ENCODE data around the gene FURIN. TPM values are rescaled to one million over a fixed set of nuclear protein-coding genes. Genes with fewer than 3 reads are reported as not detected.
"Not testable (repeated sequence)": the region's sequence is repeated elsewhere in the genome, so short reads cannot be mapped to it uniquely, and the experiment has no call there.

The FURIN gene
- total RNA-seq, 1 donor from 2014 or later: 22.9 TPM

DNA sequence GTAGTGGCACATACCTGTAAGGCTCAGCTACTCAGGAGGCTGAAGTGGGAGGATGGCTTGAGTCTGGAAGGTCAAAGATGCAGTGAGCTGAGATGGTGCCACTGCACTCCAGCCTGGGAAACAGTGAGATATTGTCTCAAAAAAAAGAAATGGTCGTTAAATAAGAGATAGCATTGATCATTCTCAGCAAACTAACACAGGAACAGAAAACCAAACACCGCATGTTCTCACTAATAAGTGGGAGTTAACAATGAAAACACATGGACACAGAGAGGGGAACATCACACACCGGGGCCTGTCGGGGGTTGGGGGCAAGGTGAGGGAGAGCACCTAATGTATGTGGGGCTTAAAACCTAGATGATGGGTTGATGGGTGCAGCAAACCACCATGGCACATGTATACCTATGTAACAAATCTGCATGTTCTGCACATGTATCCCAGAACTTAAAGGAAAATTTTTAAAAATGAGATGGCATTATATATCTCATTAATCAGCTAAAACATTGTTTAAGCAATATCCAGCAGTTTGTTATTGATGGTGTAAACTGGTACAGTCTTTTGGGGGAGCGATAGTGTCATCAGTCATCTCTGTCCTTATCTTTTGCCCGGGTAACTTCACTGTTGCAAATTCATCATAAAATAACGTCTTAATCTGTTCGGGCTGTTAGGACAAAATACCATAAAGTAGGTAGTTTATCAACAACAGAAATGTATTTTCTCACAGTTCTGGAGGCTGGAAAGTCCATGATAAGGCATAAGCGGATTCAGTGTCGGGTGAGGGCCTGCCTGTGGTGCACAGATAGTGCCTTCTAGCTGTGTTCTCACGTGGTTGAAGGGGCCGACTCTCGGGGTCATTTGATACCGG lies 33.0 kb downstream of the FURIN start:
- peak; percentile 25 for DNase-seq (ENCODE audit: low spot score)

DNA sequence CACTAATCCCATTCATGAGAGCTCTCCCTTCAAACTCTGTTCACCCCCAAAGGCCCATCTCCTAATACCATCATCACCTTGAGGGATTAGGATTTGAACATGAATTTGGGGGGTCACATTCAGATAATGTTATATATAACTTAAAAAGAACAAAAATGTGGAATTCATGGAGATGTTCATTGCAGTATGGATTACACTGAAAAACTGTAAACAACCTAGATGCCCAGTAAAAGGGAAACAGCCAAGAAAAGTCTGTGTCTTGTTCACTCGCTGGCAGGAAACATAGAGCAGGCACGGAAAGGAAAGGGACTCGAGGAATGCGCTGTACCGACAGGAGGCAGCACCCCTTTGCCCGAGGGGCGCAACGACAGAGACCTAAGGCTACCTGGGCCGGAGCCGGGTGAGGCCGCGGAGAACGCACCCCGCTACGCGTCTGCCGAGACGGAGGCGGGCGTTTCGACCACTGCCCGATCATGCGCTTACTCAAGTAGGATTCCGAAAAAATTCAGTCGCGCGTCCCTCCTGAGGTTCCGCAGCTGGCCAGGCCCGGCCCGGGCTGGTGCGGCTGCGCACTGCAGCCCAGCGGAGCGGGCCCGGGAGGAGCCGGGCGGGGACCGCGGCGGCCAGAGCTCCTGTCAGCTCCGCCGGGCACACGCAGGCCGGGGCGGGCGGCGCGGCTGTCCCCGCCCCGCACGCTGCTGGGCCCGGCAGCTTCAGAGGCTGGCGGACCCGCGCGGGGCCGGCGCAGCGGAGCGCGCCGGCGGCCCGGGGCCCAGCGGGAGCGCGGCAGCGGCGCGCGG lies 33.9 kb downstream of the FURIN start:
- peak; percentile 90 for DNase-seq (ENCODE audit: low spot score)

DNA sequence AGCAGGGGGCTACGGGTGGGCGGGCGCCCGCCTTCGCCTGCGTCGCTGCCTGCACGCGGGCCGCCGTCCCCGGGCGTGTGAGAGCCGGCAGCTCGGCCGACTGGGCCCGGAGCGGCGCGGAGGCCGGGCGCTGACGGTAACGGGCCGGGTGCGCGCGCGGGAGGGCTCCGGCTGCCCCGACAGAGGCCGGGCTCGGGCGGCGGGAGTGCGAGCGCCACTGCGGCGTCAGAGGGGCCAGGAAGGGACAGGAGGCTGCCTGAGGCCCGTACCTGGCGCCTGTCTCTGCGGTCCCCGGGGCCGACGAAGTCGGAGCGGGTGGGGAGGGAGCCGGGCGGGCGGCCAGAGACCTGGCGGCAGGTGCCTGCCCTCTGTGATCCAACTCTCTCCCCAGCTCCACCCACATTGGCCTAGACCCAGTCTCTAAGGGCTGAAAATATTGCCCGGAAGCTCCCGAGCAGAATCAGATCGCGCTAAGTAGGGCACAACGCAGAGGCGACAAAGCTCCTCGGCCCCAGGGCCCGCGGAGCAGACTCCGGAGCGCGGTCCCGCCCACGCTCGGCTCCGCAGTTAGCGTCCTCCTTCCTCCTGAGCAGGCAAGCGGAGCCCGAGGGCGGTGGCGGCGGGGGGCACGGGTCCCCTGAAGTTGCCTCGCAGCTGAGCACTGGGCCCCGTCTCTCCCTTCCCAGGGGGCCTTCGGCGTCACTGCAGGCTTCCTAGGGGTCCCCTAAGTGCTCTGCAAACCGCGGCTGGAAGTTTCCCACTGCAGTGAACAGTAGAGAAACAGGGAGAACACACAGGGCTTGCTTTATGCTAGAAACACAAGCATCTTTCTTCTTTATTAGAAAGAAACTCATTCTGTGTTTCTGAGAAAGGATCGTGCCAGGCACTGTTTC lies 34.7 kb downstream of the FURIN start, which contains the start of gene MAN2A2:
Gene MAN2A2, plus strand, starts transcription at position 463 of the 893 bp plus-strand sequence. CDS start 906 bp downstream, outside the sequence.
- peak; percentile 60 for DNase-seq (ENCODE audit: low spot score)

DNA sequence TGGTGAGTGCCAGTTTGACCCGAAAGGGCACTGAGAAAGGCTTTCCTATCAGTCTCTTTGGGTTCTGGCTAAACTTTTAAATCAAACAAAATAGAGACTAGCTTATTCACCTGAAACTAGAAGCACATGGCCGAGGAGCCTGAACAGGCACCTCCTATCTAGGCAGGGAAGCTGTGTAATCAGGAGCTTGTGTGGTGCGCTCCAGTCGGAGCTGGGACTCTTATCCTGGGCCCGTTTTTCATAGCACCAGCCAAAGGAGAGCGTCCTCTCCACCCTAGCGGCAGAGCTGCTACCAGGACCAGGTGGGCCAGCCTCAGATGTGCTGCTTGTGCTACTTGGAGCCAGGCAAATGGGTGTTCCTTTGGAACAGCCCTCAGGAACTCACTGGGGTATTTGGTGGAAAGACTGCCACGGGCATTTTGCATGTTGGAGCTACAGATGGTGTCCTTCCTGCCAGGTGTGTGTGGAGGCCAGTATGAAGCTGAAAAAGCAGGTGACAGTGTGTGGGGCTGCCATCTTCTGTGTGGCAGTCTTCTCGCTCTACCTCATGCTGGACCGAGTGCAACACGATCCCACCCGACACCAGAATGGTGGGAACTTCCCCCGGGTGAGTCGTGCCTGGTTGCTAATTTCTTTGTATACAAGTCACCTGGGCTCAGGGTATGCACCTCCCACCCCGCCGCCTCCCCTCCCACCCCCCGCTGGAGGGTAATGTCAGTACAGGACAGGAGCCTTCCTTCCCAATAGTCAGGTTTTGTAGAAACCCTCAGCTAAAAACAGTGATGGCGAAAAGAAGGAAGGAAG lies 35.5 kb downstream of the FURIN start:
- DNase-seq (ENCODE audit: low spot score): no peak

DNA sequence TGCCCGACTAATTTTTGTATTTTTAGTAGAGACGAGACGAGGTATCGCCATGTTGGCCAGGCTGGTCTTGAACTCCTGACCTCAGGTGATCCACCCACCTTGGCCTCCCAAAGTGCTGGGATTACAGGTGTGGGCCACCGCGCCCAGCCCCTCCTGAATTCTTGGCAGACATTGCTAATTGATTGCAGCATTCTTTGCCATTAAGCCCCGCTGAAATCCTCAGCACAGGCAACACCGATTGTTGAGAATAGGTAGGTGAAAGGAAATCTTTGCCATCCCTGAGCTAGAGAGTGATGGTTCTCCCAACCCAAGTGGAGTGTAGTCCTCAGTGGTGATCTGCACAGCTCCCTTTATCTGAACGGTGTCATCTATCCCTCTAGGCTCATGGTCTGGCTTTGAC lies 36.4 kb downstream of the FURIN start:
- DNase-seq (ENCODE audit: low spot score): no peak

DNA sequence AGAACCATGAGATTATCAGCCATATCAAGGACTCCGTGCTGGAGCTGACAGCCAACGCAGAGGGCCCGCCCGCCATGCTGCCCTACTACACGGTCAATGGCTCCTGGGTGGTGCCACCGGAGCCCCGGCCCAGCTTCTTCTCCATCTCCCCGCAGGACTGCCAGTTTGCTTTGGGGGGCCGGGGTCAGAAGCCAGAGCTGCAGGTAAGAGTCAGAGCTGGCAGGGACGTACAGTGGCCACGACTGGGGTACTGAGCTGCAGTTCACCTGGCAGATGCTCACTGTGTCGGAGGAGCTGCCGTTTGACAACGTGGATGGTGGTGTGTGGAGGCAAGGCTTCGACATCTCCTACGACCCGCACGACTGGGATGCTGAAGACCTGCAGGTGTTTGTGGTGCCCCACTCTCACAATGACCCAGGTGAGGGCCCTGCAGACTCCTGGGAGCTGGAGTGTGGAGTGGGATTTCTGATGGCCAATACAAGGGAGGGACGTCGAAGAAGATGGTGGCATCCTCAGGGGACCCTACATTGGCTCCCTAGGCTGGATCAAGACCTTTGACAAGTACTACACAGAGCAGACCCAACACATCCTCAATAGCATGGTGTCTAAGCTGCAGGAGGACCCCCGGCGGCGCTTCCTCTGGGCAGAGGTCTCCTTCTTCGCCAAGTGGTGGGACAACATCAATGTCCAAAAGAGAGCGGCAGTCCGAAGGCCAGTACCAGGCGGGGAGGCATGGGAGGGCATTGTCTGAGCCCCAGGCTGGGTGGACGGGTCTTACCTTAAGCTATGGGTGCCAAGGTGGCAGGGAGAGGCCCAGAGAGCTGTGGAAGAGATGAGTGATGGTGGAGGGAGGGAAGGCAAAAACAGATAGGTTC lies 37.2 kb downstream of the FURIN start:
- no peak for DNase-seq (ENCODE audit: low spot score)

DNA sequence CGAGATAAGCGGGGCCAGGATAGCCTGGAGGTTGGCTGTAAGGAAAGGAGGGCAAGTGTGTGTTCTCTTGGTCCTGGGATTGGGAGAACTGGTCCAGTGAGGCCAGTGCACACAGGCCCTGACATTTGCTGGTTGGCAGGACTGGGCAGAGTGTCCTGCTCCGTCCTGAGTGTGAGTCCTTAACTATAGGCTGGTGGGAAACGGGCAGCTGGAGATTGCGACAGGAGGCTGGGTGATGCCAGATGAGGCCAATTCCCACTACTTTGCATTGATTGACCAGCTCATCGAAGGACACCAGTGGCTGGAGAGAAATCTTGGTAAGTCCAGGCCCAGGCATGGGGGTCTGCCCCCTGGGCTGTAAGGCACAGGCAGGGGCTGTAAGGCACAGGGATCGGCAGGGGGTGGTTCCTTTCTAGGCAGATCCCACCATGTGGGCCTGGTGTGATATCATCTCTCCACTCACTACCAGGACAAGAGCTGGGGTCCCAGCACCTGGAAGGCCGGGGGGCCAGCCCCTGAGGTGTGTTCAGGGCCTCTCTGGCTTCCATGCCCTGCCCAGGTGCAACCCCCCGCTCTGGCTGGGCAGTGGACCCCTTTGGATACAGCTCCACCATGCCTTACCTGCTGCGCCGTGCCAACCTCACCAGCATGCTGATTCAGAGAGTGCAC lies 37.9 kb downstream of the FURIN start:
- DNase-seq (ENCODE audit: low spot score): no peak

DNA sequence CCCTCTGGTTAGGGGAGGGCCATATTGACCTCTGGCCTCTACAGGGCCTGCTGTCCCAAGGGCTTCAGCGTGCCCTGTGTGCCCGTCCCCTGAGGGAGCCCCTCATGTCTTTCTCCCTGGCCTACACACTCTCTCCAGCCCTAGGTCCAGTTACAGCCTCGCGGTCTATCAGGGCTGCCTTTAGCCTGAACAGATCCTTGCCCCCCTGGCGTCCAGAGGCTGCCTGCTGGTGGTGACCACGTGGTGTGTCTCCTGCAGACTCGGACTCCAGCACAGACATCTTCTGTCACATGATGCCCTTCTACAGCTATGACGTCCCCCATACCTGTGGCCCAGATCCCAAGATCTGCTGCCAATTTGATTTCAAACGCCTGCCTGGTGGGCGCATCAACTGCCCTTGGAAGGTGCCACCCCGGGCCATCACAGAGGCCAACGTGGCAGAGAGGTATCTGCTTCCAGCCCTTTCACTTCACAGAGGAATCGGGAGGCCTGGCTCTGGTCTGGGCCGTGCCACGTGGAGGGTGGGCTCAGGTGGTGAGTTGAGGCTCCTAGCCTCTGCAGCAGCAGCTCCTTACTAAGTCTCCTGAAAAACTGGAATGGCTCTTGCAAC lies 38.8 kb downstream of the FURIN start:
- no peak for DNase-seq (ENCODE audit: low spot score)

DNA sequence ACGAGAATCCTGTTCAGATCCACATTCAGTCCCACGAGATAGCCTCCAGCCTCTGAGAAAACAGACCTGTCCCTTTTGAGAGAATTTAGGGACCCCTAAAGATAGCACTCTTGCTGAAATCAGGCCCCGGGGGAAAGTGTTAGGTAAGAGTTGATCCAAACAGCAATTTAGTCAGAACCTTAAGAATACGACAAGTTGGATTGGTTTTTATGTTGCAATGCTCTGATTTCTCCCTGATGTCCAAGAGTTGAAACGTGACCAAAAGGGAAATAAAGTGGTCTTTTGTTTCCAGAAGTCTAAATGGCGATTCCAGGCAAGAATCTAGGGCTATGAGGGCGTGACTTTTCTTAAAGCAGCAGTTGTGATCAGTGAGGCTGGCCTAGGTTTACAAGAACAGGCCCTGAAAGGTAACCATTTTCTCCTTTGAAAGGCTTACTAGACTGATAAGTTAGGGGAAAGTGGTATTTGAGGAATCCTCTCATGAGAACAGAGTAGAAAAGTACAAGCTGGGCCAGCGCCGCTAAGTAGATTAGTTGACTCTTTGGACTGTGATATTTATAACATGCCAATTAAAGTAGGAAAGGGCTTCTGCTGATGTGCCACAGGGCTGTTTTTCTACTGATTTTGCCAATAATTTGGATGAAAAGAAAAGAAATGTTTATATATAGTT lies 39.6 kb downstream of the FURIN start:
- DNase-seq (ENCODE audit: low spot score): no peak

DNA sequence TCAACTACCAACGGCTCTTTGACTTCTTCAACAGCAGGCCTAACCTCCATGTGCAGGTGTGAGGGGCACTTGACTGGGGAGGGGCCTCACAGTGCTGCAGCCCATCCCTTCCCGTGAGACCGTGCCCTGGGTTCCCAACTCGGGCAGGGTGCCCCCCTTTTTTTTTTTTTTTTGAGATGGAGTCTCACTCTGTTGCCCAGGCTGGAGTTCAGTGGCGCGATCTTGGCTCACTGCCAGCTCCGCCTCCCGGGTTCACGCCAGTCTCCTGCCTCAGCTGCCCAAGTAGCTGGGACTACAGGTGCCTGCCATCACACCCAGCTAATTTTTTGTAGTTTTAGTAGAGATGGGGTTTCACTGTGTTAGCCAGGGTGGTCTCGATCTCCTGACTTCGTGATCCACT lies 41.1 kb downstream of the FURIN start:
- not testable (repeated sequence) for DNase-seq (ENCODE audit: low spot score)

DNA sequence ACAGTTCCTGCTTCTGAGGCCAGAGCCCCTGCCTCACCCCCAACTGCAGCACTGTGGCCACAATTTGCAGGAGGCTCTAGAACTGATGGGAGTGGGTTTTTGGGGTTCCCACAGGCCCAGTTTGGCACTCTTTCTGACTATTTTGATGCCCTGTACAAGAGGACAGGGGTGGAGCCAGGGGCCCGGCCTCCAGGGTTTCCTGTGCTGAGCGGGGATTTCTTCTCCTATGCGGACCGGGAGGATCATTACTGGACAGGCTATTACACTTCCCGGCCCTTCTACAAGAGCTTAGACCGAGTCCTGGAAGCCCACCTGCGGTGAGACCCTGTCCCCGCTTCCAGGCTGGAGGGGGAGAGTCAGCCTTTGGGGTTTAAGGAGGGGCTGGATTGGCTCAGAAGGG lies 41.6 kb downstream of the FURIN start:
- DNase-seq (ENCODE audit: low spot score): no peak

DNA sequence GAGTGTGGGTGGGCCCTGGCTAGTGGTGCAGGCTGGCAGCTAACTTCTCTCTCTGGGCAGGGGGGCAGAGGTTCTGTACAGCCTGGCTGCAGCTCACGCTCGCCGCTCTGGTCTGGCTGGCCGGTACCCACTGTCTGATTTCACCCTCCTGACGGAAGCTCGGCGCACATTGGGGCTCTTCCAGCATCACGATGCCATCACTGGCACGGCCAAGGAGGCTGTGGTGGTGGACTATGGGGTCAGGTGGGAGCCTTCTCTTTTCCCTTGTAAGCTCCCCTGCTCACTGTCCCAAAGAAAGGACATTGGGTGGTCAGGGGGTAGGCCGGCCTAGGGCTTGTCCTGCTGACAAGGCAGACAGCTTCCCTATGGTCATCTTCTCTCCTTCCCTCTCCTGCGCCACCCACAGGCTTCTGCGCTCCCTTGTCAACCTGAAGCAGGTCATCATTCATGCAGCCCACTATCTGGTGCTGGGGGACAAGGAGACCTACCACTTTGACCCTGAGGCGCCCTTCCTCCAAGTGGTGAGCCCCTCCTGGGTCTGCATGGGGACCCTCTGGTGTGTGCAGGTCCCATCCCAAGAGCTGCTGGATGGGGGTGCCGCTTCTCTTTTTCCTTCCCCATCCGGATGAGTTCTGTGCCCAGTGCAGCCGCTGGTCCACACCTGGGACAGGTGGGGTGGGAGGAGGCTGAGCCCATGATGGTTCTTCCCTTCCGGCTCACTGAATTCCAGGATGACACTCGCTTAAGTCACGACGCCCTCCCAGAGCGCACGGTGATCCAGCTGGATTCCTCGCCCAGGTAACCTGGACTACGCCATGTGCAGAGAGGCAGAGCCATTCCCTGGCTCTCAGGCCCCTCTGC lies 42.3 kb downstream of the FURIN start:
- no peak for DNase-seq (ENCODE audit: low spot score)

DNA sequence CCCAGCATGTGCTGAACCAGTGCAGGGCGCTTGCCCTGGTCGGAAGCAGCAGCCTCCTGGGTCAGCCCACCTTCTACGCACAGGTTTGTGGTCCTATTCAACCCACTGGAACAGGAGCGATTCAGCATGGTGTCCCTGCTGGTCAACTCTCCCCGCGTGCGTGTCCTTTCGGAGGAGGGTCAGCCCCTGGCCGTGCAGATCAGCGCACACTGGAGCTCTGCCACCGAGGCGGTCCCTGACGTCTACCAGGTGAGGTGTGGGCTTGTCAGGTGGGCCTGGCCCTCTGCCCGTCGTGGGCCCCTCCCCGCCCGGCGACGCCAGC lies 42.9 kb downstream of the FURIN start:
- DNase-seq (ENCODE audit: low spot score): no peak

DNA sequence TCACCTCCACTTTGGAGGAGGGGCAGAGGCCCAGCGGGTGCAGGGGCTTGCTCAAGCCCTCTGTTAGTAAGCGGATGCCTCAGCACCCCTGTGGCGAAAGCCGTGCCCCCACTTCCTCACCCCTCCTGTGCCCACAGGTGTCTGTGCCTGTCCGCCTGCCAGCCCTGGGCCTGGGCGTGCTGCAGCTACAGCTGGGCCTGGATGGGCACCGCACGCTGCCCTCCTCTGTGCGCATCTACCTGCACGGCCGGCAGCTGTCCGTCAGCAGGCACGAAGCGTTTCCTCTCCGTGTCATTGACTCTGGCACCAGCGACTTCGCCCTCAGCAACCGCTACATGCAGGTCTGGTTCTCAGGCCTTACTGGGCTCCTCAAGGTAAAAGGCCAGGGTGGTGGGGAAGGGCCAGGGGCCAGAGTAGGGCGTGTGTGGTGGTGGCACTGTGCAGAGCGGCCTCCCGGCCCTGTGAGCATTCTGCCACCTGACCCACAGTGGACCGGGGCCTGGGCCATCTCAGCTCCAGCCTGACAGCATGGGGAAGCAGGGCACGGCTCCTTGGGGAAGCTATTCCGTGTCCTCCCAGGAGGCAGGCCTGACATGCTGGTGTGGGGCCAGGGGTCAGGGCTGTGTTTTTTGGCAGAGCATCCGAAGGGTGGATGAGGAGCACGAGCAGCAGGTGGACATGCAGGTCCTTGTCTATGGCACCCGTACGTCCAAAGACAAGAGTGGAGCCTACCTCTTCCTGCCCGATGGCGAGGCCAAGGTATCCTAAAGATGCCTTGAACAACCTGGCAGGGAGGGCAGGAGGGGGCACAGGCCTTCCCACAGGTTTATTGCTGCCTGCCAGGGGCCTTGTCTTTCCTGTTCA lies 43.8 kb downstream of the FURIN start:
- DNase-seq (ENCODE audit: low spot score): no peak

DNA sequence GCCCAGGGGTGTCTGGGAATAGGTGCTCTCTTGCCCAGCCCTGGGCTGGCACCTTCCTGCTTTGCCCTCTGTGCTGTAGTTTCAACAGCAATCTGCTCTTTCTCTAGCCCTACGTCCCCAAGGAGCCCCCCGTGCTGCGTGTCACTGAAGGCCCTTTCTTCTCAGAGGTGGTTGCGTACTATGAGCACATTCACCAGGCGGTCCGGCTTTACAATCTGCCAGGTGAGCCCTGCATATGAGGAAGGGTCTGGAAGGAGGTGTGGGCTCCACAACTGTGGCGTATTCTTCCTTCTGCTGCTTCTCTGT lies 44.3 kb downstream of the FURIN start:
- DNase-seq (ENCODE audit: low spot score): no peak

DNA sequence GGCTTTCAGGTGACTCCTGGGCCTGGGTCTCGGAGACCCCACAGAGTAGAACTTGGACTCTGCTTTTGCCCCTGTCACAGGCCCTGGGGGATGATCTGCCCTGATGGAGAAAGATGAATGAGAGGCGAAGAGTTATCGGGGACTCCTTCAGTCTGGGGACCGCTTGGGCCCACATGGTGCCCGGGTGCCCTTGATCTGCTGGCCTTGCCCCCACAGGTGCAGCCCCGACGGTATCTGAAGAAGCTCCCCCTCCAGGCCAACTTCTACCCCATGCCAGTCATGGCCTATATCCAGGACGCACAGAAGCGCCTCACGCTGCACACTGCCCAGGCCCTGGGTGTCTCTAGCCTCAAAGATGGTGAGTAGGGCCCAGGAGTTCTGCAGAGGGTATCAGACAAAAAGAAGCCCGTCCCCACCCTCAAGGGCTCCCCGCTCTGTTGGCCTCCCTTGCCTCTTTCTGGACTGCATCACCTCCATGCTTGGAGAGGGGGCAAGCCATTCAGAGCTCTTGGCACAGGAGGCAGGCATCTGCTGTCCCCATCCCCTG lies 45.1 kb downstream of the FURIN start:
- no peak for DNase-seq (ENCODE audit: low spot score)
